AG04450 (cell line): Measurements from ENCODE around the gene VASP. TPM values are rescaled to one million over a fixed set of nuclear protein-coding genes. Genes with fewer than 3 reads are reported as not detected.
A peak's percentile ranks its signal among the peaks of the same experiment; 100 is the strongest.

Experiments
- CTCF ChIA-PET: fragments of 300-600, 350-600 bp; formaldehyde crosslinking; extraction: SDS; loops from one replicate; lab custom pipeline; 2022; ENCODE audit warnings: antibody characterized with exemption, inconsistent platforms; lab: Charles Lee
- POLR2A ChIA-PET: fragments of 350-600 bp; formaldehyde crosslinking; extraction: SDS; loops from one replicate; lab custom pipeline; 2021; ENCODE audit warnings: antibody characterized with exemption, inconsistent platforms; lab: Yijun Ruan, JAX
- DNase-seq: peaks from one replicate; pipeline ENCODE4 v3.0.0-alpha.2; 2011; ENCODE audit warnings: low read depth, low spot score
- H3K27ac ChIP-seq: one replicate; pipeline ENCODE4 v1.5.1; 2012; ENCODE audit warnings: low read depth, low read length, control low read depth
- H3K27me3 ChIP-seq: one replicate; pipeline ENCODE4 v1.6.0; 2012; ENCODE audit warnings: low read length; ENCODE audit not compliant: control insufficient read depth, insufficient read depth
- H3K4me3 ChIP-seq: 2 replicates; pipeline ENCODE4 v1.5.1; 2011; ENCODE audit warnings: mild to moderate bottlenecking, low read depth, low read length, control low read depth
- H3K9me3 ChIP-seq: 2 replicates; pipeline ENCODE4 v1.5.1; 2012; ENCODE audit warnings: low read length; ENCODE audit not compliant: control insufficient read depth, insufficient read depth
- polyA plus RNA-seq: library from polyadenylated mRNA; depleted of rRNA; stranded (reverse); fragments of >200 nt; gene quantifications from 2 replicates; pipeline ENCODE4 v1.2.3, GENCODE V29; 2011
- TF ChIP-seq, protein P1 (sequence below): IDR thresholded peaks from 2 replicates; pipeline ENCODE4 v1.5.1; 2011; ENCODE audit warnings: low read depth, low read length, control low read depth, inconsistent platforms

The VASP gene
- polyA plus RNA-seq, 1 experiment, result 49.6 TPM

DNA sequence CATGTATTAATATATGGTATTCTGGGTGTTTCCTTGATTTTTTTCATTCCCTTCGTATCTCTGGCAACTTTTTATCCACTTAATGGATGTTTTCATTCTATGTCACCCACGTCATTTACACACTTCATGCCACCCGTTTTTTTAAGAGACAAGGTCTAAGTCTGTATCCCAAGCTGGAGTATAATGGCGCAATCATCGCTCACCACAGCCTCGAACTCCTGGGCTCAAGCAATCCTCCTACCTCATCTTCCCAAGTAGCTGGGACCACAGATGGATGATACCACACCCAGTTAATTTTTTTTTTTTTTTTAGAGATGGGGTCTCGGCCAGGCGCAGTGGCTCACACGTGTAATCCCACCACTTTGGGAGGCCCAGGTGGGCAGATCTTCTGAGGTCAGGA, 3.4 kb upstream of the VASP start:
- peaks cover 3% of the 10 kb centered on the region; the same call in 1 of the 2 replicates for H3K9me3 ChIP-seq
- POLR2A ChIA-PET, result no interaction called here
- H3K27ac ChIP-seq, result no peak overlapping the region
- no peak overlapping the region for H3K4me3 ChIP-seq
- peaks cover 4% of the 10 kb centered on the region for H3K27me3 ChIP-seq
- DNase-seq, result no peak
- TF ChIP-seq, protein P1, sequence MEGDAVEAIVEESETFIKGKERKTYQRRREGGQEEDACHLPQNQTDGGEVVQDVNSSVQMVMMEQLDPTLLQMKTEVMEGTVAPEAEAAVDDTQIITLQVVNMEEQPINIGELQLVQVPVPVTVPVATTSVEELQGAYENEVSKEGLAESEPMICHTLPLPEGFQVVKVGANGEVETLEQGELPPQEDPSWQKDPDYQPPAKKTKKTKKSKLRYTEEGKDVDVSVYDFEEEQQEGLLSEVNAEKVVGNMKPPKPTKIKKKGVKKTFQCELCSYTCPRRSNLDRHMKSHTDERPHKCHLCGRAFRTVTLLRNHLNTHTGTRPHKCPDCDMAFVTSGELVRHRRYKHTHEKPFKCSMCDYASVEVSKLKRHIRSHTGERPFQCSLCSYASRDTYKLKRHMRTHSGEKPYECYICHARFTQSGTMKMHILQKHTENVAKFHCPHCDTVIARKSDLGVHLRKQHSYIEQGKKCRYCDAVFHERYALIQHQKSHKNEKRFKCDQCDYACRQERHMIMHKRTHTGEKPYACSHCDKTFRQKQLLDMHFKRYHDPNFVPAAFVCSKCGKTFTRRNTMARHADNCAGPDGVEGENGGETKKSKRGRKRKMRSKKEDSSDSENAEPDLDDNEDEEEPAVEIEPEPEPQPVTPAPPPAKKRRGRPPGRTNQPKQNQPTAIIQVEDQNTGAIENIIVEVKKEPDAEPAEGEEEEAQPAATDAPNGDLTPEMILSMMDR, result no peak
- CTCF ChIA-PET, result interaction anchor here (1.8 to 2.6 kb wide), 2 partner anchors 19 to 25 kb away, joined by 7 to 13 read pairs; no protein-coding TSS in a partner anchor

DNA sequence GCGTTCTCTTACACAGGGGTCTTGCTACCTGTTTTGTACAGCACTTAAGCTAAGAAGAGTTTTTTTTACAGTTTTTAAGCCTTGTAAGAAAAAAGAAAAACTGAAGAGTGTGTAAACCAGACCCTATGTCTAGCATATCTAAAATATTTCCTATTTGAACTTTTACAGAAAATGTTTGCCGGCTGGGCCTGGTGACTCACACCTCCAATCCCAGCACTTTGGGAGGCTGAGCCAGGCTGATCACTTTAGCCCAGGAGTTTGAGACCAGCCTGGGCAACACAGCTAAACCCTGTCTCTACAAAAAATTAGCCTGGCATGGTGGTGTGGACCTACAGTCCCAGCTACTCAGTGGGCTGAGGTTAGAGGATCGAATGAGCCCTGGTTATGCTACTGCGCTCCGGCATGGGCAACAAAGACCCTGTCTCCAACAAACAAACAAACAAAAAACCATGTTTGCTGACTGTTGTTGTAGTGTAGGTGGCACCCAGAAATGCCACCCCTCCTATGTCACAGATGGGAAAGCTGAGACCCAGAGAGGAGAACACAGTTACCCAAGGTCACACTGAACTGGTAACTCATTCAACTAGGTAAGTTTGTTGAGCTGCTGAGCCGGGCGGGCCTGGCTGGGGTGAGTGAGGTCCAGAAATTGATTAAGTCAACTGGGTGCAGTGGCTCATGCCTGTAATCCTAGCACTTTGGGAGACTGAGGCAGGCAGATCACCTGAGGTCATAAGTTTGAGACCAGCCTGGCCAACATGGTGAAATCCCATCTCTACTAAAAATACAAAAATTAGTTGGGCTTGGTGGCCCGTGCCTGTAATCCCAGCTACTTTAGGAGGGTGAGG, 1.9 kb upstream of the VASP start:
- Histone ChIP-seq H3K27me3 (no peaks in the 10 kb centered on the region), H3K27ac (peak overlapping the region; percentile 87), H3K9me3 (no peaks in the 10 kb centered on the region; the same call in 1 of the 2 replicates), H3K4me3 (no peak overlapping the region)
- TF ChIP-seq, protein P1, result no peak
- DNase-seq, result no peak
- POLR2A ChIA-PET, result interaction anchor here (0.6 kb wide), 1 partner anchor 25 kb away, joined by 10 read pairs; no protein-coding TSS in a partner anchor
- CTCF ChIA-PET, result interaction anchor here (0.9 to 2.6 kb wide), 3 partner anchors 11 to 27 kb away, joined by 5 to 13 read pairs (median 7); no protein-coding TSS in a partner anchor

DNA sequence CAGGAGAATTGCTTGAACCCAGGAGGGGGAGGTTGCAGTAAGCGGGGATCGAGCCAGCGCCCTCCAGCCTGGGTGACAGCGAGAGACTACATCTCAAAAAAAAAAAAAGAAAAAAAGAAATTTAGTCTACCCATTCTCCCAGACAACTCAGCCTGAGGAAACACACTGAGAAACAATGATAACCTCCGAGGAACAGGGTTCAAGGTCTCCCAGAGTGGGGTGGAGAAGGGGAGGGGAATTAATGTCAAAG, 1.4 kb upstream of the VASP start:
- peak overlapping the region; percentile 87 for H3K27ac ChIP-seq
- TF ChIP-seq, protein P1, result no peak
- H3K4me3 ChIP-seq, result peak overlapping the region; percentile 95
- ChIA-PET POLR2A (interaction anchor here (0.6 kb wide), 1 partner anchor 25 kb away, joined by 10 read pairs; no protein-coding TSS in a partner anchor), CTCF (interaction anchor here (2.6 kb wide), 1 partner anchor 21 kb away, joined by 13 read pairs; no protein-coding TSS in a partner anchor)
- no peak for DNase-seq
- no peaks in the 10 kb centered on the region for H3K27me3 ChIP-seq
- H3K9me3 ChIP-seq, result no peaks in the 10 kb centered on the region; the same call in 1 of the 2 replicates

DNA sequence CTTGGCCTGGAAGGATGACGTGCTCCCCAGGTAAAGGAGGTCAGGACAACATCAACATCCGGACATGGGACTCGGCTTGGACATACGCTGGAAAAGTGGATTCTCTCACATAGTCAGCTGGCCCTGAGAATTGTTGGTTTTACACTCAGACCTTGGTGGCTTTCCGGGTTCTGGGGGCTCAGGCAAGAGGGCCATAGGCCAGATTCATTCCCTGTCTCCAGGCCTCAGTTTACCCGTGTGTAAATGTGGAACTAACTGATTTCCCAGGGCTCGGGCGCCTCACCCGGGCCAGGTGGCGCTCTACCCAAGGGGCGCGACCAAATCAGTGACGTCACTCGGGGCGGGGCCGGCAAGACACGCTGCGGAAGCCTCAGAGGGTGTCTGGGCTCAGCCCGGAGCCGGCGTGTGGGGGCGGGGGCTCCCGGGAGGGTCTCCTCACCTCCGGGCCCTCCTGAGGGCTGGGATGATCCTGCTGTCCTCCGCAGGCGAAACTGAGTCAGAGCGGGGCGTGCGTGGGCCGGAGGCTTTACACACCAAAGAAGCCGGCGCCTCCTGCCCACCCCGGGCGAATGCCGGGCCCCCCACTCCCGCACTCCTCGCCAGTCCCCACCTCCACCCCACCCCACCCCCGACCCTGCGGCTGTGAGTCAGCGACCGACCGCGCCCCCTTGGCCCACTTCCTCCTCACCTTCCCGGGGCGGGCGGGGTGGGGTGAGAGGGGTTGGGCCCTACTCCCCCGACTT, 862 bp upstream of the VASP start:
- H3K27ac ChIP-seq, result peak overlapping the region; percentile 87
- CTCF ChIA-PET, result interaction anchor here (2.6 kb wide), 1 partner anchor 21 kb away, joined by 13 read pairs; no protein-coding TSS in a partner anchor
- TF ChIP-seq, protein P1, result peak; percentile 56
- POLR2A ChIA-PET, result interaction anchor here (0.6 kb wide), 1 partner anchor 24 kb away, joined by 10 read pairs; no protein-coding TSS in a partner anchor
- no peaks in the 10 kb centered on the region; the same call in 1 of the 2 replicates for H3K9me3 ChIP-seq
- peak overlapping the region; percentile 95 for H3K4me3 ChIP-seq
- H3K27me3 ChIP-seq, result no peaks in the 10 kb centered on the region
- DNase-seq, result peak; percentile 66
